C4-2B (cell line): ENCODE data around the gene OFD1.

ENCODE experiments used
- CTCF ChIP-seq: fragments of 450-650 bp; conservative IDR thresholded peaks from 2 replicates; pipeline ENCODE4 v1.5.1; 2017; ENCODE audit warnings: mild to moderate bottlenecking
- ZFX ChIP-seq: fragments of 450-650 bp; IDR thresholded peaks from 2 replicates; pipeline ENCODE4 v1.6.1; 2017

- TF ChIP-seq CTCF (no peak), ZFX (no peak)
Observed at GRCh38 chrX:13778916-13779315, 44.4 kb downstream of the OFD1 start.
